ENCODE data around the gene NR2E3. TPM values are rescaled to one million over a fixed set of nuclear protein-coding genes. Genes with fewer than 3 reads are reported as not detected.

The NR2E3 gene
- total and polyA plus RNA-seq, 7 donors, result 0.14 to 5.4 (median 0.47) TPM; not detected in 4

GRCh38 chr15:71817351-71817750 lies 7.0 kb downstream of the NR2E3 start:
- 64 to 89% methylated on average over 13 of the region's 13 CpGs for WGBS, 2 donors
- TF ChIP-seq POLR2AphosphoS5 (IDR thresholded peaks at IDR 0.05), result no peak
- TF ChIP-seq EP300 (IDR thresholded peaks at IDR 0.05), result no peak
- no peak for TF ChIP-seq CTCF (IDR thresholded peaks at IDR 0.05)
- no peak for TF ChIP-seq POLR2A (IDR thresholded peaks at IDR 0.05)
- Histone ChIP-seq H3K36me3 (peaks cover 0 to 11% (median 3%) of the 10 kb centered on the region in 4 donors), H3K4me1 (no peaks in the 10 kb centered on the region), H3K27me3 (no peaks in the 10 kb centered on the region), H3K27ac (no peak overlapping the region), H3K9me3 (peaks cover 0 to 17% (median 7%) of the 10 kb centered on the region in 4 donors), H3K4me3 (no peak overlapping the region)
- DNase-seq, result no peak
- intact Hi-C loops (cut with DNase I), result no loop called here

- 95 to 98% methylated on average over 1 of the region's 1 CpG for whole genome bisulfite sequencing, 2 donors
- Histone ChIP-seq H3K4me1 (no peaks in the 10 kb centered on the region), H3K27me3 (no peaks in the 10 kb centered on the region), H3K9me3 (peaks cover 0 to 21% (median 7%) of the 10 kb centered on the region in 4 donors), H3K27ac (no peak overlapping the region), H3K4me3 (no peak overlapping the region), H3K36me3 (peaks cover 0 to 27% (median 3%) of the 10 kb centered on the region in 4 donors)
- no peak for TF ChIP-seq EP300 (IDR thresholded peaks at IDR 0.05)
- TF ChIP-seq POLR2AphosphoS5 (IDR thresholded peaks at IDR 0.05), result no peak
- TF ChIP-seq POLR2A (IDR thresholded peaks at IDR 0.05), result no peak
- no peak for TF ChIP-seq CTCF (IDR thresholded peaks at IDR 0.05)
- intact Hi-C loops (cut with DNase I), result no loop called here
- no peak for DNase-seq
These were observed 9.8 kb downstream of the NR2E3 start for GRCh38 chr15:71820127-71820526.

- DNase-seq, result no peak
- H3K27ac ChIP-seq, result no peak overlapping the region
- TF ChIP-seq CTCF (IDR thresholded peaks at IDR 0.05) (no peak), POLR2AphosphoS5 (IDR thresholded peaks at IDR 0.05) (no peak), EP300 (IDR thresholded peaks at IDR 0.05) (no peak), POLR2A (IDR thresholded peaks at IDR 0.05) (no peak)
- H3K4me1 ChIP-seq, result no peaks in the 10 kb centered on the region
- WGBS, 2 donors, result 92 to 95% methylated on average over 5 of the region's 5 CpGs
- H3K9me3 ChIP-seq, result peaks cover 0 to 21% (median 7%) of the 10 kb centered on the region in 4 donors
- intact Hi-C loops (cut with DNase I), result no loop called here
- H3K4me3 ChIP-seq, result no peak overlapping the region
- H3K36me3 ChIP-seq, result peaks cover 0 to 42% (median 9%) of the 10 kb centered on the region in 4 donors
- H3K27me3 ChIP-seq, result no peaks in the 10 kb centered on the region
These were observed 11.3 kb downstream of the NR2E3 start for GRCh38 chr15:71821547-71822129.

- Histone ChIP-seq H3K9me3 (peaks cover 0 to 21% (median 7%) of the 10 kb centered on the region in 4 donors), H3K27ac (no peak overlapping the region), H3K27me3 (no peaks in the 10 kb centered on the region), H3K4me3 (no peak overlapping the region), H3K4me1 (no peaks in the 10 kb centered on the region), H3K36me3 (peaks cover 0 to 56% (median 18%) of the 10 kb centered on the region in 4 donors)
- no peak for DNase-seq
- intact Hi-C loops (cut with DNase I), result no loop called here
- WGBS, 2 donors, result 95 to 96% methylated on average over 3 of the region's 3 CpGs
- TF ChIP-seq EP300 (IDR thresholded peaks at IDR 0.05) (no peak), POLR2A (IDR thresholded peaks at IDR 0.05) (no peak), POLR2AphosphoS5 (IDR thresholded peaks at IDR 0.05) (no peak), CTCF (IDR thresholded peaks at IDR 0.05) (no peak)
These were observed 12.7 kb downstream of the NR2E3 start for GRCh38 chr15:71822890-71823630.

Data from sigmoid colon (tissue), 7 donors.